Spleen (tissue), 11 donors: ENCODE data around the gene CDADC1. TPM values are rescaled to one million over a fixed set of nuclear protein-coding genes. Genes with fewer than 3 reads are reported as not detected.
"Not testable (repeated sequence)": the region's sequence is repeated elsewhere in the genome, so short reads cannot be mapped to it uniquely, and the experiment has no call there.

Source experiments
- DNase-seq: peaks from one replicate; pipeline ENCODE4 v3.0.0-alpha.2; 2020
- H3K27ac ChIP-seq, 8 donors: fragments of 200-600 bp; sonication (generic) in 7 of 8; 1 replicate in 4 of 8; 2 replicates in 4 of 8; pipeline versions ENCODE4 v1.5.0 to v1.8.0; 2016 to 2021; ENCODE audit warnings: inconsistent platforms in 4 of 8, mild to moderate bottlenecking in 4 of 8, moderate library complexity in 1 of 8
- H3K27me3 ChIP-seq, 7 donors: fragments of 200-600 bp; sonication (generic) in 6 of 7; replicated peaks in 1 of 7; 1 replicate in 4 of 7; 2 replicates in 3 of 7; pipeline versions ENCODE4 v1.5.0 to v1.8.0; 2016 to 2021; ENCODE audit warnings: inconsistent platforms in 3 of 7, mild to moderate bottlenecking in 1 of 7
- H3K36me3 ChIP-seq, 6 donors: fragments of 200-600 bp; sonication (generic) in 5 of 6; 1 replicate in 4 of 6; 2 replicates in 2 of 6; pipeline versions ENCODE4 v1.5.0 to v1.8.0; 2016 to 2021; ENCODE audit warnings: inconsistent platforms in 2 of 6
- H3K4me1 ChIP-seq, 6 donors: fragments of 200-600 bp; sonication (generic) in 5 of 6; 1 replicate in 3 of 6; 2 replicates in 3 of 6; pipeline versions ENCODE4 v1.5.0 to v1.8.0; 2016 to 2021; ENCODE audit warnings: inconsistent platforms in 3 of 6
- H3K4me3 ChIP-seq, 8 donors: fragments of 200-600 bp; sonication (generic) in 7 of 8; 1 replicate in 4 of 8; 2 replicates in 4 of 8; pipeline versions ENCODE4 v1.5.0 to v1.8.0; 2016 to 2021; ENCODE audit warnings: inconsistent platforms in 4 of 8, mild to moderate bottlenecking in 4 of 8, moderate library complexity in 2 of 8
- H3K9me3 ChIP-seq, 8 donors: fragments of 200-600 bp; sonication (generic) in 7 of 8; 1 replicate in 4 of 8; 2 replicates in 4 of 8; pipeline versions ENCODE4 v1.5.0 to v1.8.0; 2016 to 2021; ENCODE audit warnings: inconsistent platforms in 4 of 8
- POLR2A ChIP-seq, 3 donors: fragments of 450-650 bp; IDR thresholded peaks; one replicate each; pipeline ENCODE4 v1.5.1; 2017; ENCODE audit warnings: antibody characterized with exemption in 3 of 3, mild to moderate bottlenecking in 1 of 3
- POLR2AphosphoS5 ChIP-seq, 3 donors: sonication (generic); formaldehyde crosslinking; IDR thresholded peaks; one replicate each; pipeline ENCODE4 v1.5.1; 2017; ENCODE audit warnings: antibody characterized with exemption in 3 of 3
- WGBS, 5 donors: extraction: QIAGEN DNeasy Blood & Tissue Kit in 3 of 5; methylation state at CpG; one replicate each; pipeline versions ENCODE4 v1.1.5 to v1.1.7; 2013 to 2018; 5-methylcytosine and 5-hydroxymethylcytosine counted together
- intact Hi-C: fragments of 100-400 bp; cut with DNase I; formaldehyde crosslinking; loops from one replicate; pipeline ENCODE4 v1.15.0; 2023; ENCODE audit warnings: low total_unique reads
- polyA plus RNA-seq, 3 donors: library from polyadenylated mRNA; stranded (reverse); fragments of 200-250 nt; gene quantifications; one replicate each; pipeline ENCODE4 v1.2.1, GENCODE V29; 2013
- total RNA-seq, 7 donors: library from RNA; depleted of rRNA in 3 of 7; stranded (reverse); fragments of >200 nt in 3 of 7; fragmentation: NEBNext Ultra II Directional in 4 of 7; extraction: Animal tissue kit (Norgen Biotek cat#: 25700) in 4 of 7; gene quantifications; one replicate each; pipeline versions ENCODE4 v1.1.0 to v1.2.1, GENCODE V29; 2016 to 2021
- TF ChIP-seq, protein P1 (sequence below), 11 experiments: fragments of 200-600 bp in 7 of 11; fragments of 450-650 bp in 4 of 11; sonication (generic) in 4 of 11; IDR thresholded peaks in 8 of 11; conservative IDR thresholded peaks in 3 of 11; 1 replicate in 7 of 11; 2 replicates in 4 of 11; pipeline versions ENCODE4 v1.4.0 to v1.8.0; 2016 to 2021; ENCODE audit warnings: antibody characterized with exemption in 11 of 11, inconsistent platforms in 4 of 11, mild to moderate bottlenecking in 1 of 11
- donor health status: healthy with polysubstance abuse.
- donor health status: DM: no; HTN: no; CAD: no; lungs with moderate emphysema.
- donor health status: DM: no; HTN: no; CAD: no.
- donor health status: Bipolar disorder and iron deficiency.
- donor health status: healthy.
- donor health status: DM: no; HTN: no; CAD: no.
- donor health status: DM: yes; HTN: yes; CAD: no.

CDADC1 gene
- total and polyA plus RNA-seq, 10 donors = 3.3 to 15.5 (median 10.8) TPM

DNA sequence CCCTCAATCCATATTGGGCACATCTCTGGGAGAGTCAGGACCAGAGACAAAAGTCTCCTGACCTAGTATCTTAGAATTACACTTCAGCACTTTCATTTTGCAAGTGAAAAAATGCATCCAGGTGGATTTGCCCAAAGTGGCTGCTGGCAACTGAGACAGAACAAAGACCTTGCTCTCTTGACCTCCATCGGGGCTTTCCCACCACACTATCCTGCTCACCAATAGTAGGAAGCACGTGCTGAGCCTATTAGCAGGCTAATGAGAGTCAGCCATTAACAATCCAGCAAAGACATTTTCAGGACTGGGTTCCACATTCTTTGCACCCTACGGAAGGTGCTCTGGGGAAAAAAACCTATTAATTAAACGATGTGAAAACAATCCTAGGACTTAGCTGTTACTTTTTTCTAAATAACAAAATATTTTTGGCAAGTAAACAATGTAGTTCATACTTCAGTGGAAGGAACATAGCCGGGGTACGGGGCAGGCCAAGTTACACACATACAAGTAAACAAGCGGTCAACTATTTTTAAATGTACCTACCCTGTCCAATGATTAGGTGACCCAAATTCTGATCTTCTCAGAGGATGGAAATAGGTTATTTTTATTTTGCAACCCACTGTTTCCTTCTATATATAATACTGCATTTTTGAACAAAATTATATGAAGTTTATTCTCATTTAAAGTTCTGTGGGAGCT lies 78.6 kb downstream of the CDADC1 start:
- Histone ChIP-seq H3K4me3 (no peak overlapping the region), H3K27me3 (no peaks in the 10 kb centered on the region), H3K27ac (no peak overlapping the region), H3K9me3 (no peaks in the 10 kb centered on the region), H3K36me3 (peaks cover 0 to 3% (median 0%) of the 10 kb centered on the region in 6 donors), H3K4me1 (peaks cover 0 to 6% (median 0%) of the 10 kb centered on the region in 6 donors)
- TF ChIP-seq, protein P1, sequence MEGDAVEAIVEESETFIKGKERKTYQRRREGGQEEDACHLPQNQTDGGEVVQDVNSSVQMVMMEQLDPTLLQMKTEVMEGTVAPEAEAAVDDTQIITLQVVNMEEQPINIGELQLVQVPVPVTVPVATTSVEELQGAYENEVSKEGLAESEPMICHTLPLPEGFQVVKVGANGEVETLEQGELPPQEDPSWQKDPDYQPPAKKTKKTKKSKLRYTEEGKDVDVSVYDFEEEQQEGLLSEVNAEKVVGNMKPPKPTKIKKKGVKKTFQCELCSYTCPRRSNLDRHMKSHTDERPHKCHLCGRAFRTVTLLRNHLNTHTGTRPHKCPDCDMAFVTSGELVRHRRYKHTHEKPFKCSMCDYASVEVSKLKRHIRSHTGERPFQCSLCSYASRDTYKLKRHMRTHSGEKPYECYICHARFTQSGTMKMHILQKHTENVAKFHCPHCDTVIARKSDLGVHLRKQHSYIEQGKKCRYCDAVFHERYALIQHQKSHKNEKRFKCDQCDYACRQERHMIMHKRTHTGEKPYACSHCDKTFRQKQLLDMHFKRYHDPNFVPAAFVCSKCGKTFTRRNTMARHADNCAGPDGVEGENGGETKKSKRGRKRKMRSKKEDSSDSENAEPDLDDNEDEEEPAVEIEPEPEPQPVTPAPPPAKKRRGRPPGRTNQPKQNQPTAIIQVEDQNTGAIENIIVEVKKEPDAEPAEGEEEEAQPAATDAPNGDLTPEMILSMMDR (IDR thresholded peaks at IDR 0.05 in 8 of 11, conservative IDR thresholded peaks at IDR 0.05 in 3 of 11) = no peak
- TF ChIP-seq POLR2AphosphoS5 (IDR thresholded peaks at IDR 0.05) (no peak), POLR2A (IDR thresholded peaks at IDR 0.05) (no peak)
- 79 to 91% (median 81%) methylated on average over 7 of the region's 7 CpGs for WGBS, 5 donors
- no peak for DNase-seq
- intact Hi-C loops = no loop called here

DNA sequence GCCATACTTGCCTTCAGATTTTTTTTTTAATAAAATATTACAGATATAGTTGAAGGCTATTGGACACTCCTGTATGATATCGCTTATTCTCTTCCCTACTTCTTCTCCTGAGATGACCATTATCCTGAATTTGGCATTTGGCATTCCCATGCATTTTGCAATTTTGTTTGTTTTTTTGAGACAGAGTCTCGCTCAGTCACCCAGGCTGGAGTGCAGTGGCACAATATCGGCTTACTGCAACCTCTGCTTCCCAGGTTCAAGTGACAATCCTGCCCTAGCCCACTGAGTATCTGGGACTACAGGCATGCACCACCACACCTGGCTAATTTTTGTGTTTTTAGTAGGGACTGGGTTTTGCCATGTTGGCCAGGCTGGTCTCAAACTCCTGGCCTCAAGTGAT lies 79.4 kb downstream of the CDADC1 start:
- H3K27ac ChIP-seq, H3K36me3 ChIP-seq, H3K4me3 ChIP-seq, H3K9me3 ChIP-seq, H3K4me1 ChIP-seq, DNase-seq, H3K27me3 ChIP-seq, intact Hi-C loops: not testable (repeated sequence)
- 96 to 100% (median 97%) methylated on average over 3 of the region's 3 CpGs for WGBS, 5 donors

DNA sequence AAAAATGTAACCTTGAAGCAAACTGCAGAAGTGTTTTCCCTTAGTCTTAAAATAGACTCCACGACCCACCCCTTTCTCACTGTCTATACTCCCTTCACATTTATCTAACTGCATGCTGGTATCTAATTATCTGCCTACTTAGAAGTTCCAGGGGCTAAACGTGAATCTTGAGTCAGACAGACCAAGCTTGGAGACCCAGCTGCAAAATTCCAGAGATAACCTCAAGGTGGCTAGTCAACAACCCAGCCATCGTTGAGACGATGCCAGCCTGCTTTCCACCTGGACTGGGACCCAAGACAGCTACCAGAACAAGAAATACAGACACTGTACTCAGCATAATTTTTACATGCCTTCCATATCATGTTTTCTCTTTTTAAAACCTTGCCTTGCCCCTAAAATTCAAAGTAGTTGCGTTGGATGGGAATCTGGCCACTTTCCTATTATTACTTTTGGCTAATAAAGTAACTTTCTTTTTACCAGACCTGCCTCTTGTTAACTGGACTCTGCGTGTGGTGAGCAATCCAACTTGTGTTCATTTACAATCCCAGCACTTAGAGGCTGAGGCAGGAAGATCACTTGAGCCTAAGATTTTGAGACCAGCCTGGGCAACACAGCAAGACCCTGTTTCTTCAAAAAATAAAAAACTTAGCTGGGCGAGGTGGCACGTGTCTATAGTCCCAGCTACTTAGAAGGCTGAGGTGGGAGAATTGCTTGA lies 82.3 kb downstream of the CDADC1 start:
- no peak overlapping the region for H3K27ac ChIP-seq
- no peak overlapping the region for H3K4me3 ChIP-seq
- intact Hi-C loops = no loop called here
- no peaks in the 10 kb centered on the region for H3K9me3 ChIP-seq
- H3K27me3 ChIP-seq = no peaks in the 10 kb centered on the region
- no peaks in the 10 kb centered on the region for H3K4me1 ChIP-seq
- DNase-seq = no peak
- no peak for TF ChIP-seq POLR2AphosphoS5 (IDR thresholded peaks at IDR 0.05)
- TF ChIP-seq, protein P1 (IDR thresholded peaks at IDR 0.05 in 8 of 11, conservative IDR thresholded peaks at IDR 0.05 in 3 of 11) = no peak
- no peak for TF ChIP-seq POLR2A (IDR thresholded peaks at IDR 0.05)
- 79 to 92% (median 88%) methylated on average over 8 of the region's 8 CpGs for WGBS, 5 donors
- peaks cover 0 to 5% (median 0%) of the 10 kb centered on the region in 6 donors for H3K36me3 ChIP-seq

- no peak for DNase-seq
- H3K27me3 ChIP-seq = no peaks in the 10 kb centered on the region
- no peak overlapping the region for H3K27ac ChIP-seq
- H3K36me3 ChIP-seq = peaks cover 0 to 5% (median 0%) of the 10 kb centered on the region in 6 donors
- no peaks in the 10 kb centered on the region for H3K9me3 ChIP-seq
- H3K4me1 ChIP-seq = no peaks in the 10 kb centered on the region
- WGBS, 5 donors = 95 to 100% (median 100%) methylated on average over 1 of the region's 1 CpG
- TF ChIP-seq POLR2A (IDR thresholded peaks at IDR 0.05) (no peak), POLR2AphosphoS5 (IDR thresholded peaks at IDR 0.05) (no peak)
- TF ChIP-seq, protein P1 (IDR thresholded peaks at IDR 0.05 in 8 of 11, conservative IDR thresholded peaks at IDR 0.05 in 3 of 11) = no peak
- intact Hi-C loops = no loop called here
- no peak overlapping the region for H3K4me3 ChIP-seq
Measured at GRCh38 chr13:49330546-49330864, 82.8 kb downstream of the CDADC1 start.
